GM12873 (cell line): ENCODE results near the gene EXOC6B.

Source experiments
- TF ChIP-seq, protein P1 (sequence below): IDR thresholded peaks from 2 replicates; pipeline ENCODE4 v1.5.1; 2012; ENCODE audit warnings: low read depth, mild to moderate bottlenecking, moderate library complexity, low read length, control low read depth; ENCODE audit not compliant: insufficient read depth; ENCODE audit errors: missing control alignments

EXOC6B gene

DNA sequence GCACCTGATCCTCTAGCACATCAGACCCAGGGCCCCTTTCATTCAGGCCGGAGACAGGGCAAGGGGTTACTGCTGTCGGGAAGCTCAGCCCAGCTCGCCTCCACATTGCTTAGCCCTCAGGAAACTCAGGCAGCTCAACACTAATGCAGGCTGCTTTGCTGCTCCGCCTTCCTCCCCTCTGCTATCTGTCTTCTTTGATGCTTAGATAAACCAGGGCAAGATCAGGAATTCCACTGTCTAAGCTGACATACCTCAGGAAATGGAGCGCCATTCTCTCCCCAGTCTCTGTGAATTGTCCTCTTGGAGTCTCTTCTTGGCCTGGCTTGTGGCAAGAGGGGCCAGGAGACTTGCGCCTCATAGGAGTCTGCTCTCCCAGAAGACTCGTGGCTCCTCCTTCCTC, 25.5 kb upstream of the EXOC6B start:
- TF ChIP-seq, protein P1, sequence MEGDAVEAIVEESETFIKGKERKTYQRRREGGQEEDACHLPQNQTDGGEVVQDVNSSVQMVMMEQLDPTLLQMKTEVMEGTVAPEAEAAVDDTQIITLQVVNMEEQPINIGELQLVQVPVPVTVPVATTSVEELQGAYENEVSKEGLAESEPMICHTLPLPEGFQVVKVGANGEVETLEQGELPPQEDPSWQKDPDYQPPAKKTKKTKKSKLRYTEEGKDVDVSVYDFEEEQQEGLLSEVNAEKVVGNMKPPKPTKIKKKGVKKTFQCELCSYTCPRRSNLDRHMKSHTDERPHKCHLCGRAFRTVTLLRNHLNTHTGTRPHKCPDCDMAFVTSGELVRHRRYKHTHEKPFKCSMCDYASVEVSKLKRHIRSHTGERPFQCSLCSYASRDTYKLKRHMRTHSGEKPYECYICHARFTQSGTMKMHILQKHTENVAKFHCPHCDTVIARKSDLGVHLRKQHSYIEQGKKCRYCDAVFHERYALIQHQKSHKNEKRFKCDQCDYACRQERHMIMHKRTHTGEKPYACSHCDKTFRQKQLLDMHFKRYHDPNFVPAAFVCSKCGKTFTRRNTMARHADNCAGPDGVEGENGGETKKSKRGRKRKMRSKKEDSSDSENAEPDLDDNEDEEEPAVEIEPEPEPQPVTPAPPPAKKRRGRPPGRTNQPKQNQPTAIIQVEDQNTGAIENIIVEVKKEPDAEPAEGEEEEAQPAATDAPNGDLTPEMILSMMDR = no peak

DNA sequence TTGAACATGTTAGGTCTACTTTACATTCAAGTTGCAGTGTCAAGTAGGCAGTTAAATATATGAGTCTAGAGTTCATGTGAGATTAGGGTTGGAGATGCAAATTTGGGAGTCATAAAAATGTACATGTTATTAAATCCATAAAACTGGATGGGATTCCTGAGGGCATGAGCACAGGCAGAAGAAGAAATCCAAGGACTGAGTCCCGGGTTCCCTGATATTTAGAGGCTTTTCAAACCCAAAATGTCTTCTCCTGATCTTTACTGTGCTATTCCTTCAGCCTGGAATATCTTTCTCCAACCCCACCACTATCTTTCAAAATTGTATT, 23.3 kb upstream of the EXOC6B start:
- TF ChIP-seq, protein P1 = no peak

DNA sequence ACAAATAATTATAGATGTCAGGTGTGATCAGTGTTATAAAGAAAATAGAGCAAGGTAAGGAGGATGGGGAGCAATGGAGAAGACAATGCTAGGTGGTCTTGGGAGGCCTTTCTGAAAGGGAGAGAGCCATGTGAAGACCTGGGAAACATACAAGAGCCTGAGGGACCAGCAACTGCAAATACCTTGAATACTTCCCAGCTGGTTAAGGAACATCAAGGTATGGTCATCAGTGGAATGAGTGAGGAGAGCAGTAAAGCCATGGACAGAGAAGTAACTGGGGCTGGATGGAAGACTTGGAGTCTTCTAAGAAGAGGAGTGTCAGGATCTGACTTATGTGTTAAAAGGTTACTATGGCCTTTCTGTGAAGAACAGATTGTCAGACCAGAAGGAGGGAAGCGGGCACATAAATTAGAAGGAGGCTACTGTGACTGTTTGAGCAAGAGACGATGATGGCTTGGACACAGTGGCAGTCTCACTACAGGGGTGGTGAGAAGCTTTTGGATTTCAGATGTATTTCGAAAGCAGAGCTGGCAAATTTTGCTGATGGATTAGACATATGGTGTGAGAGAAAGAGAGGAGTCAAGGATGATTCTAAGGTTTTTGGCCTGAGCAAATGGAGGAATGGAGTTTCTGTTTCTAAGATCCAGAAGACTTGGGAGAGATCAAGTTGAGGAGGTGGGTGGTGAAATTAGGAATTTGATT, 22.8 kb upstream of the EXOC6B start:
- TF ChIP-seq, protein P1 = no peak

DNA sequence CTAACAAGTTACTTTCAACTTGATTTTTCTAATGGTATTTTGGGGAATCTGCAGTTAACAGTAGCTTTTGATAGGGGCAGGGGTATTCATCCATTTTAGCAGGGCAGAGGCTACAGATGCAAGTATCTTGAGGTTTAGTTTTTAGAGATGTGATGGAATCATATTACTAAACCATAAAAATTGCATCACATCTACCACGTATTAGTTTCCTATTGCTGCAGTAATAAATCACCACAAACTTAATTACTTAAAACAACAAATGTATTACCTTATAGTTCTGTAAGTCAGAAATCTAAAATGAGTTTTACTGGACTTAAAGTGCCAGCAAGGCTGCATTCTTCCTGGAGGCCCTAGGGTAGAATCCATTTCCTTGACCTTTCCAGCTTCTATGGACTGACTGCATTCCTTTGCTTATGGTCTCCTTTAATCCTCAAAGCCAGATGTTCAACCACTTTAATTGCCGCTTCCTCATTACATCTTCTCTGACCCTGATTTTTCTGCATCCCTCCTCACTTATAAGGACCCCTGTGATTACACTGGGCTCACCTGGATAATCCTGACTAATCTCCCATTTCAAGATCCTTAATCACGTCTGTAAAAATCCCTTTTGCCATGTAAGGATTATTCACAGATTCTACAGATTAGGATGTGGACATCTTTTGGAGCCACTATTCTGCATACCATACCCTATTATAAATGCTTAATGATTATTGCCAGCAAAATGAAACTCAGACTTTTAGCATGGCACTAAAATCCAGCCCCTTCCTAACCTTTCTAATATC, 21.9 kb upstream of the EXOC6B start:
- TF ChIP-seq, protein P1 = no peak

DNA sequence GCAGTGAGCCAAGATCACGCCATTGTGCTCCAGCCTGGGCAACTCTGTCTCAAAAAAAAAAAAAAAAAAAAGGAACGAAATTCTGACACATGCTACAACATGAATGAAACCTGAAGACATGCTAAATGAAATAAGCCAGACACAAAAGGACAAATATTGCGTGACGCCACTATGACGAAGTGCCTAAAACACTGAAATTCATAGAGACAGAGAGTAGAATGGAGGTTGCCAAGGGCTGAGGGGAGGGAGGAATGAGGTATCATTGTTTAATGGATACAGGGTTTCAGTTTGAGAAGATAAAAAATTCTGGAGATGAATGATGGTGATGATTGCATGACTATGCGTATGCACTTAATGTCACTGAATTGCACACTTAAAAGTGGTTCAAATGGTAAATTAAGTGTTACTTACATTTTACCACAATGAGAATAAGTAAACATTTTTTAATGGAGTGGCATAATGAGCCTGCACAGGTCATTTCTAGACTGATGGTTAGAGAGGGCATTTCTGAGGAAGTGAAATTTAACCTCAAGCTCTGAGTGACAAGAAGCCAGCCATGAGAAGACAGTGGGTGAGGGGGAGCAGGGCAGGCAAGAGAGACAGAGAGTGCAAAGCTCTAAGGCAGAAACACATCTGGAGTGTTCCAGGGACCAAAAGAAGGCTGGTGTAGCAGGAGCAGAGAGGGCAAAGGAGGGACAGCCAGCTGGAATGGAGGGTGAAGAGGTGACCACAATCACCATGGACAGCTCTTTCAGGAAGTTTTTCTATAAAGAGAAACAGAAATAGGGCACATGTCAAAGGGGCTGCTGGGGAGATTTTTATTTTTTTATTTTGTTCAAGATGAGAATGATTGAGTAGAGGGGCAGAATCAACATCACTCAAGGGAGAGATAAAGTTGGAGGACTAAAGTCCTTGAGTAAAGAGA, 20.6 kb upstream of the EXOC6B start:
- TF ChIP-seq, protein P1 = no peak

DNA sequence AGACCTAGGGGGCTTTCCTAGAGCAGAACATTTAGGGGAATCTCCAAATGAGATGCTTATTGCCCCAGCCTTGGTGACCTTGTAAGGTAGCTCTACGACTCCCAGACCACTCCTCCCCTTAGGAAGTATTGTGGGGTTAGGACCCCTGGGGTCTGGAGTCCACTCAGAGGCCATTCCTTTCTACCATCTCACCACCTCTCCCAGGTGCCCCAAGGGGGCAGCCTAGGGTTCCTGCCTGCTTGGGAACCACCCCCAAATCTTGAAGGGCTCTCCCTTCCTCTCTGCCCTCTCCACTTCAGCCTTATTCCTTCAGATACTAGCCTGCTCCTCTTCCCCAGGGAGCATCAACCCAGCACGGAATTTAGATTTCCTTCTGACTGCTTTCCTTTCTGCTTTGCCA, 17.5 kb upstream of the EXOC6B start:
- TF ChIP-seq, protein P1 = no peak
